Hindlimb muscle (tissue), 1 donor: ENCODE results near the gene KIRREL2. TPM values are rescaled to one million over a fixed set of nuclear protein-coding genes. Genes with fewer than 3 reads are reported as not detected.

Experiments used
- polyA plus RNA-seq: library from polyadenylated mRNA; unstranded; fragments of 120-200 nt; gene quantifications from one replicate; pipeline ENCODE4 v1.2.1, GENCODE V29; 2013; ENCODE audit not compliant: insufficient read length

Gene KIRREL2
- polyA plus RNA-seq, 1 donor = 0.31 TPM

Other genes starting within 250 kb of the KIRREL2 start
- gene HAUS5, start 244.2 kb upstream of the KIRREL2 start, polyA plus RNA-seq = 13.7 TPM
- gene RBM42, start 227.9 kb upstream of the KIRREL2 start, polyA plus RNA-seq = 50.1 TPM
- 3.4 TPM for gene ETV2, start 215.2 kb upstream of the KIRREL2 start, polyA plus RNA-seq
- 256 TPM for gene COX6B1, start 208.6 kb upstream of the KIRREL2 start, polyA plus RNA-seq
- 0.32 TPM for gene UPK1A, start 190.4 kb upstream of the KIRREL2 start, polyA plus RNA-seq
- 0.15 TPM for gene ZBTB32, start 152.4 kb upstream of the KIRREL2 start, polyA plus RNA-seq
- 24.6 TPM for gene KMT2B, start 138.9 kb upstream of the KIRREL2 start, polyA plus RNA-seq
- gene IGFLR1, start 114.5 kb upstream of the KIRREL2 start, polyA plus RNA-seq = 6.2 TPM
- gene U2AF1L4, start 111.5 kb upstream of the KIRREL2 start, polyA plus RNA-seq = 18.2 TPM
- 31.7 TPM for gene PSENEN, start 111.3 kb upstream of the KIRREL2 start, polyA plus RNA-seq
- gene LIN37, start 108.3 kb upstream of the KIRREL2 start, polyA plus RNA-seq = 8.9 TPM
- 816 TPM for gene HSPB6, start 99.9 kb upstream of the KIRREL2 start, polyA plus RNA-seq
- 16.3 TPM for gene PROSER3, start 98.7 kb upstream of the KIRREL2 start, polyA plus RNA-seq
- 19.9 TPM for gene ARHGAP33, start 81.3 kb upstream of the KIRREL2 start, polyA plus RNA-seq
- 0.12 TPM for gene PRODH2, start 44.1 kb upstream of the KIRREL2 start, polyA plus RNA-seq
- gene NPHS1, start 4.4 kb upstream of the KIRREL2 start, polyA plus RNA-seq = 0.71 TPM
- gene APLP1, start 11.7 kb downstream of the KIRREL2 start, polyA plus RNA-seq = 6.2 TPM
- gene NFKBID, start 43.6 kb downstream of the KIRREL2 start, polyA plus RNA-seq = 2.1 TPM
- gene HCST, start 45.6 kb downstream of the KIRREL2 start, polyA plus RNA-seq = 8.3 TPM
- 25.8 TPM for gene TYROBP, start 51.4 kb downstream of the KIRREL2 start, polyA plus RNA-seq
- gene LRFN3, start 79.5 kb downstream of the KIRREL2 start, polyA plus RNA-seq = 8.6 TPM
- gene SDHAF1, start 138.3 kb downstream of the KIRREL2 start, polyA plus RNA-seq = 15.9 TPM
- gene SYNE4, start 151.9 kb downstream of the KIRREL2 start, polyA plus RNA-seq = 0.27 TPM
- gene ALKBH6, start 157.3 kb downstream of the KIRREL2 start, polyA plus RNA-seq = 10.9 TPM
- gene CLIP3, start 176.0 kb downstream of the KIRREL2 start, polyA plus RNA-seq = 19.3 TPM
- gene THAP8, start 197.4 kb downstream of the KIRREL2 start, polyA plus RNA-seq = 11.2 TPM
- gene WDR62, start 198.0 kb downstream of the KIRREL2 start, polyA plus RNA-seq = 3.1 TPM